ENCODE results near the gene NT5M.
A peak's percentile ranks its signal among the peaks of the same experiment; 100 is the strongest.
"Not testable (repeated sequence)": the region's sequence is repeated elsewhere in the genome, so short reads cannot be mapped to it uniquely, and the experiment has no call there.

NT5M gene

GRCh38 chr17:17264430-17264829 lies 38.7 kb upstream of the NT5M start (continued):
- no peak for TF ChIP-seq CSRNP3 (CRISPR knock-in tag; IDR thresholded peaks at IDR 0.05)
- no peak for TF ChIP-seq GLIS3 (CRISPR knock-in tag; IDR thresholded peaks at IDR 0.05)

GRCh38 chr17:17269926-17270773 lies 33.0 kb upstream of the NT5M start:
- ATAC-seq: peak; percentile 49; the same call in 1 of the 3 replicates
- TF ChIP-seq ZNF565 (CRISPR knock-in tag; conservative IDR thresholded peaks at IDR 0.05; ENCODE audit: low read depth) (no peak), CSRNP3 (CRISPR knock-in tag; IDR thresholded peaks at IDR 0.05) (no peak), TCF4 (CRISPR knock-in tag; IDR thresholded peaks at IDR 0.05; ENCODE audit: borderline replicate concordance) (no peak), GLIS3 (CRISPR knock-in tag; IDR thresholded peaks at IDR 0.05) (no peak), ZNF8 (CRISPR knock-in tag; IDR thresholded peaks at IDR 0.05) (no peak), ISL1 (CRISPR knock-in tag; IDR thresholded peaks at IDR 0.05) (no peak), OSR1 (CRISPR knock-in tag; IDR thresholded peaks at IDR 0.05) (no peak), TSHZ2 (CRISPR knock-in tag; IDR thresholded peaks at IDR 0.05) (no peak), ZNF70 (CRISPR knock-in tag; IDR thresholded peaks at IDR 0.05) (no peak), RARB (CRISPR knock-in tag; IDR thresholded peaks at IDR 0.05) (no peak), CREB5 (CRISPR knock-in tag; IDR thresholded peaks at IDR 0.05; ENCODE audit: low read depth) (no peak), PATZ1 (CRISPR knock-in tag; IDR thresholded peaks at IDR 0.05; ENCODE audit: borderline replicate concordance) (no peak), CSDC2 (CRISPR knock-in tag; IDR thresholded peaks at IDR 0.05) (no peak), SNAI2 (CRISPR knock-in tag; IDR thresholded peaks at IDR 0.05) (no peak)

- TF ChIP-seq TOX (CRISPR knock-in tag; IDR thresholded peaks at IDR 0.05; ENCODE audit: borderline replicate concordance) (no peak), POU6F1 (CRISPR knock-in tag; IDR thresholded peaks at IDR 0.05; ENCODE audit: borderline replicate concordance, low read depth) (no peak), ZFP3 (CRISPR knock-in tag; IDR thresholded peaks at IDR 0.05) (no peak), ZNF565 (CRISPR knock-in tag; conservative IDR thresholded peaks at IDR 0.05; ENCODE audit: low read depth) (no peak), ZFP30 (CRISPR knock-in tag; IDR thresholded peaks at IDR 0.05) (no peak), CSRNP3 (CRISPR knock-in tag; IDR thresholded peaks at IDR 0.05) (no peak), CSDC2 (CRISPR knock-in tag; IDR thresholded peaks at IDR 0.05) (no peak), OSR1 (CRISPR knock-in tag; IDR thresholded peaks at IDR 0.05) (no peak), TSHZ2 (CRISPR knock-in tag; IDR thresholded peaks at IDR 0.05) (no peak)
- ATAC-seq: no peak
Measured at GRCh38 chr17:17275971-17276370, 27.2 kb upstream of the NT5M start.

GRCh38 chr17:17277431-17277830 lies 25.7 kb upstream of the NT5M start:
- ATAC-seq: not testable (repeated sequence)

All from SK-N-SH treated with all-trans-retinoic acid at 6 μM for 48 hours (cell line).